ENCODE results near the gene PBX3.
"Not testable (repeated sequence)": the region's sequence is repeated elsewhere in the genome, so short reads cannot be mapped to it uniquely, and the experiment has no call there.

PBX3 gene

GRCh38 chr9:125823874-125824406 is 76.8 kb downstream of the PBX3 start:
- DNase-seq (ENCODE audit: low read depth) = not testable (repeated sequence)

- no peak for DNase-seq (ENCODE audit: low read depth)
Measured at GRCh38 chr9:125825762-125826161, 78.6 kb downstream of the PBX3 start.

GRCh38 chr9:125826850-125827249 is 79.7 kb downstream of the PBX3 start:
- no peak for DNase-seq (ENCODE audit: low read depth)

GRCh38 chr9:125829743-125830142 is 82.6 kb downstream of the PBX3 start:
- no peak for DNase-seq (ENCODE audit: low read depth)

GRCh38 chr9:125831054-125831453 is 83.9 kb downstream of the PBX3 start:
- DNase-seq (ENCODE audit: low read depth) = no peak

GRCh38 chr9:125831616-125832015 is 84.4 kb downstream of the PBX3 start:
- no peak for DNase-seq (ENCODE audit: low read depth)

- DNase-seq (ENCODE audit: low read depth) = no peak
Measured at GRCh38 chr9:125835655-125836054, 88.5 kb downstream of the PBX3 start.

GRCh38 chr9:125839317-125839716 is 92.1 kb downstream of the PBX3 start:
- no peak for DNase-seq (ENCODE audit: low read depth)

- DNase-seq (ENCODE audit: low read depth) = no peak
Measured at GRCh38 chr9:125841444-125841843, 94.3 kb downstream of the PBX3 start.

- no peak for DNase-seq (ENCODE audit: low read depth)
Measured at GRCh38 chr9:125842242-125842641, 95.1 kb downstream of the PBX3 start.

GRCh38 chr9:125843646-125844045 is 96.5 kb downstream of the PBX3 start:
- no peak for DNase-seq (ENCODE audit: low read depth)

GRCh38 chr9:125844611-125845010 is 97.4 kb downstream of the PBX3 start:
- no peak for DNase-seq (ENCODE audit: low read depth)

GRCh38 chr9:125845271-125845808 is 98.2 kb downstream of the PBX3 start:
- no peak for DNase-seq (ENCODE audit: low read depth)

GRCh38 chr9:125847735-125848134 is 100.6 kb downstream of the PBX3 start:
- DNase-seq (ENCODE audit: low read depth) = no peak

GRCh38 chr9:125850106-125850632 is 103.0 kb downstream of the PBX3 start:
- DNase-seq (ENCODE audit: low read depth) = no peak

GRCh38 chr9:125850763-125851162 is 103.6 kb downstream of the PBX3 start:
- DNase-seq (ENCODE audit: low read depth) = no peak

GRCh38 chr9:125851979-125852378 is 104.8 kb downstream of the PBX3 start:
- DNase-seq (ENCODE audit: low read depth) = no peak

GRCh38 chr9:125852386-125852785 is 105.2 kb downstream of the PBX3 start:
- DNase-seq (ENCODE audit: low read depth) = no peak

GRCh38 chr9:125854553-125855275 is 107.5 kb downstream of the PBX3 start:
- no peak for DNase-seq (ENCODE audit: low read depth)

- DNase-seq (ENCODE audit: low read depth) = no peak
Measured at GRCh38 chr9:125856331-125856730, 109.2 kb downstream of the PBX3 start.

GRCh38 chr9:125861405-125862058 is 114.4 kb downstream of the PBX3 start:
- no peak for DNase-seq (ENCODE audit: low read depth)

- DNase-seq (ENCODE audit: low read depth) = no peak
Measured at GRCh38 chr9:125863923-125864322, 116.8 kb downstream of the PBX3 start.

All from activated T-cell treated with anti-CD3 and anti-CD28 coated beads for 48 hours (primary cell).